HK-2 (cell line): Measurements from ENCODE around the gene NKAPL.
"Not testable (repeated sequence)": the region's sequence is repeated elsewhere in the genome, so short reads cannot be mapped to it uniquely, and the experiment has no call there.

ENCODE experiments used
- DNase-seq: peaks from one replicate; pipeline ENCODE4 v3.0.0-alpha.2; 2018; ENCODE audit not compliant: unreplicated experiment

Gene NKAPL

GRCh38 chr6:28296520-28297060 is 37.5 kb downstream of the NKAPL start:
- no peak for DNase-seq

DNA sequence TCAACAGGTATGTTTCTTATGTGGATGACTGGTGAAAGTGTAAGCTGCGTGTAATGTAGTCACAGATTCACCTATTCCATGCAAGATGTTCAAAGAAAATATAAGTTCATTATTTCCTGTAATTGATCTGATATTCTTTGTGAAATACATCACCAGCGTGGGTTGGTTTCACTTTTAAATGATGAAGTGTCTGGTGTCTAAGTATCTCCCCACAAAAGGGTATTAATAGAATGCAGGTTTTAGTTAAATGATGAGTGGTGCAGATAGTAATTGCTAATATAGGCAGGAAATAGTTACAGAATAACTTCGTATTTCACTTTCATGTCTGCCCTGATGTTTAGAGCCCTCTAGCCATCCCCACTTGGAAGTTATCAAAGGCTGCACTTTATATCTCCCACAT is 44.5 kb downstream of the NKAPL start:
- no peak for DNase-seq

DNA sequence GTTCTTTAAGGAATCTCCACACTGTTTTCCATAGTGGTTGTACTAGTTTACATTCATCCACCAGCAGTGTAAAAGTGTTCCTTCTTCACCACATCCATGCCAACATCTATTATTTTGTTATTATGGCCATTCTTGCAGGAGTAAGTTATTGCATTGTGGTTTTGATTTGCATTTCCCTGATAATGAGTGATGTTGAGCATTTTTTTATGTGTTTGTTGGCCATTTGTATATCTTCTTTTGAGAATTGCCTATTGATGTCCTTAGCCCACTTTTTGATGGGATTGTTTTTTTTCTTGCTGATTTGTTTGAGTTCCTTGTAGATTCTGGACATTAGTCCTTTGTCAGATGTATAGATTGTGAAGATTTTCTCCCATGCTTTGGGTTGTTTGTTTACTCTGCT is 47.3 kb downstream of the NKAPL start:
- not testable (repeated sequence) for DNase-seq
